ENCODE measurements around the gene UROC1. TPM values are rescaled to one million over a fixed set of nuclear protein-coding genes. Genes with fewer than 3 reads are reported as not detected.

Gene UROC1
- total and polyA plus RNA-seq, 2 of the 4 experiments (the other 2 are of a cell fraction) = not detected

DNA sequence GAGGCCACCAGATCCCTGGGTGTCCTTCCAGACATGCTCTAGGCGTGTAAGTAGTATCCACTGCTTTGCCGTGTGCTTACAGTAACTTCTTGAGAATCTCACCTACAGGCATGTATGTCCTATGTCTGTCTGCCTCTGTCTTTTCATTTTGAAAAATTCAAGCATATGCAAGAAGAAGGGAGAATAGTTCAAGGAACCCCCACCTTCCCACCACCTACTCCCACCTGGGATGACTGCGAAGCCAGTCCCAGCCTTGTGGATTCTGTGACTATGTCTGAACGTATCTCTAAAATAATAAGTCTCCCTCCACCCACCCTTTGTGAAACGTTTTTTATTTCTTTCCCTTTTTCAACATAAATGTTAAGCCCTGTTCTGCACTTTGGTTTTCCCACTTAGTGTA is 21.4 kb upstream of the UROC1 start:
- Histone ChIP-seq H2AK9ac (replicated peaks; ENCODE audit: low read depth, low read length, poor library complexity) (no peak overlapping the region), H3K23ac (ENCODE audit: low read depth, low read length) (no peak overlapping the region), H2AFZ (replicated peaks; ENCODE audit: low read length, poor library complexity) (no peak overlapping the region), H3K27me3 (ENCODE audit: control insufficient read depth, insufficient read depth, low read length) (peaks cover 43% of the 10 kb centered on the region), H3K9ac (ENCODE audit: low read depth, low read length) (no peak overlapping the region), H3K4ac (ENCODE audit: low read depth, low read length) (no peak overlapping the region; the same call in 1 of the 2 replicates), H4K91ac (ENCODE audit: insufficient read depth, low read depth, low read length) (no peak overlapping the region), H3K56ac (ENCODE audit: extremely low read depth, insufficient read depth, low read length) (no peak overlapping the region), H4K5ac (ENCODE audit: low read depth, low read length) (no peak overlapping the region), H3K14ac (replicated peaks; ENCODE audit: low read depth, low read length) (no peak overlapping the region), H2BK20ac (ENCODE audit: low read depth, low read length) (no peak overlapping the region), H3K9me3 (ENCODE audit: control insufficient read depth, insufficient read depth, low read length) (no peaks in the 10 kb centered on the region; the same call in 1 of the 2 replicates), H3K4me1 (ENCODE audit: control insufficient read depth, insufficient read depth, low read length) (peaks cover 6% of the 10 kb centered on the region), H3K27ac (ENCODE audit: insufficient read depth, low read length) (no peak overlapping the region), H2AK5ac (ENCODE audit: low read depth, low read length) (no peak overlapping the region; the same call in 1 of the 2 replicates), H3K18ac (ENCODE audit: low read depth, low read length) (no peak overlapping the region), H2BK5ac (ENCODE audit: low read depth, low read length, poor library complexity, severe bottlenecking) (no peak overlapping the region), H3K4me2 (ENCODE audit: low read depth, low read length) (no peak overlapping the region), H4K8ac (ENCODE audit: low read depth in 2 of 2, low read length in 2 of 2) (no peak overlapping the region), H2BK15ac (ENCODE audit: low read depth, low read length) (no peak overlapping the region), H3K4me3 (ENCODE audit: insufficient read depth, low read depth, low read length) (no peak overlapping the region), H3K79me1 (ENCODE audit: low read depth in 1 of 2, low read length in 2 of 2) (no peaks in the 10 kb centered on the region), H2BK120ac (ENCODE audit: low read depth, low read length) (no peak overlapping the region), H3K9me1 (ENCODE audit: insufficient read depth, low read length) (peaks cover 12% of the 10 kb centered on the region), H3K36me3 (ENCODE audit: control insufficient read depth, insufficient read depth, low read length) (no peaks in the 10 kb centered on the region), H4K20me1 (ENCODE audit: insufficient read depth, low read length) (no peaks in the 10 kb centered on the region)
- in situ Hi-C loops (cut with MboI; ENCODE audit: low sequenced_read_pairs) = no loop called here
- dilution Hi-C loops (cut with HindIII; ENCODE audit: low sequenced_read_pairs, unreplicated experiment) = no loop called here
- no TSS peak for BruUV-seq (replicated peaks)
- intact Hi-C loops (cut with micrococcal nuclease) = no loop called here
- DNase-seq (no peak), ATAC-seq (ENCODE audit: low read depth) (no peak)
- POLR2A ChIA-PET (ENCODE audit: unreplicated experiment) = no interaction called here
- CTCF ChIA-PET = no interaction called here
- TF ChIP-seq SMC3 (IDR thresholded peaks at IDR 0.05; ENCODE audit: low read depth, low read length) (no peak), NFE2L2 (IDR thresholded peaks at IDR 0.05; ENCODE audit: low read depth, low read length) (no peak), CHD1 (IDR thresholded peaks at IDR 0.05; ENCODE audit: low read depth, low read length) (no peak), BHLHE40 (IDR thresholded peaks at IDR 0.05; ENCODE audit: low read depth, low read length) (no peak)
- TF ChIP-seq, protein P1, sequence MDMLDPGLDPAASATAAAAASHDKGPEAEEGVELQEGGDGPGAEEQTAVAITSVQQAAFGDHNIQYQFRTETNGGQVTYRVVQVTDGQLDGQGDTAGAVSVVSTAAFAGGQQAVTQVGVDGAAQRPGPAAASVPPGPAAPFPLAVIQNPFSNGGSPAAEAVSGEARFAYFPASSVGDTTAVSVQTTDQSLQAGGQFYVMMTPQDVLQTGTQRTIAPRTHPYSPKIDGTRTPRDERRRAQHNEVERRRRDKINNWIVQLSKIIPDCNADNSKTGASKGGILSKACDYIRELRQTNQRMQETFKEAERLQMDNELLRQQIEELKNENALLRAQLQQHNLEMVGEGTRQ (IDR thresholded peaks at IDR 0.05; ENCODE audit: low read depth, low read length) = no peak
- no CpG with 5 or more reads among the region's 5 CpGs for WGBS, 2 experiments (ENCODE audit: extremely low coverage in 2 of 2, insufficient read length in 1 of 2)
